ENCODE measurements around the gene EML4. TPM values are rescaled to one million over a fixed set of nuclear protein-coding genes. Genes with fewer than 3 reads are reported as not detected.

EML4 gene
- total RNA-seq, 1 experiment from 2014 or later: 74.8 TPM

DNA sequence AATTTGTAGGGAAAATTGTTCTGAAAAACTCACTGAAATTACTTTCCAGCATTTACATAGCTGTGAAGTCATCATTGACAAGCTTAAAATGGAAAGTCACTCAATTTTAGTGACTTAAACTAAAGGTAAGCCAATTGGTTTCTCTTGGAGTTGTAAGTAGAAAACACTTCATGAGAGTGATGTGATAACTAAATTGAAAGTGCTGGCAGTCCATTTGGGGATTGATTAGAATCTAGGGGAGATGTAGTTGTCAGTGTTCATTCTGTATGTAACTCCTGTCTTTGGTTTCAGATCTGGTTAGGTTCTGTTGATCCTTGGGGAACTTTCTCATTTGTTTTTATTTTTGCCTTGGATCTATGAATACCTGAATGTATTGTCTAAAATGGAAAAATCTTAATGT, 138.0 kb downstream of the EML4 start:
- no peaks in the 10 kb centered on the region for H3K4me1 ChIP-seq (ENCODE audit: low read length)
- H2AFZ ChIP-seq (ENCODE audit: low read length): no peak overlapping the region
- no peak overlapping the region for H3K4me2 ChIP-seq (ENCODE audit: low read depth, low read length, poor library complexity, severe bottlenecking)
- H3K4me3 ChIP-seq (ENCODE audit: low read length): no peak overlapping the region
- peaks cover 24% of the 10 kb centered on the region for H3K36me3 ChIP-seq (ENCODE audit: insufficient read depth, low read length)
- H3K27me3 ChIP-seq (ENCODE audit: low read length): no peaks in the 10 kb centered on the region
- no peaks in the 10 kb centered on the region for H3K79me2 ChIP-seq (ENCODE audit: low read length)
- no peak overlapping the region for H3K9ac ChIP-seq (ENCODE audit: low read length)
- no peaks in the 10 kb centered on the region for H3K9me3 ChIP-seq (ENCODE audit: low read length)
- no peak for DNase-seq
- no peak overlapping the region for H3K27ac ChIP-seq (ENCODE audit: low read length)
- H4K20me1 ChIP-seq (ENCODE audit: insufficient read depth, low read depth, low read length): no peaks in the 10 kb centered on the region
- no peaks in the 10 kb centered on the region for H3K9me2 ChIP-seq (replicated peaks; ENCODE audit: insufficient read depth, low read length)

DNA sequence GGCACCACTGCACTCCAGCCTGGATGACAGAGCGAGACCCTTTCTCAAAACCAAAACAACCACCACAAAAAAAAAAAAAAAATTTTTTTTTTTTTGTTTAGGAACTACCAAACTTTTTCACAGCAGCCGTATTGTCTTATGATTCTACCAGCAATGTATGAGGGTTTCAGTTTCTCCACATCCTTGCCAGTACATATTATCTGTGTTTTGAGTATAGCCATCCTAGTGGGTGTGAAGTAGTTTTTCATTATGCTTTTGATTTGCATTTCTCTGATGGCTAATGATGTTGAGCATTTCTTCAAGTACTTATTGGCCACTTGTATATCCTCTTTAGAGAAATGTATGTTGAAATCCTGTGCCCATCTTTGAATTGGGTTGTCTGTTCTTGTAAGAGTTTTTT, 140.2 kb downstream of the EML4 start:
- no peak for DNase-seq
- Histone ChIP-seq H3K4me3 (ENCODE audit: low read length) (no peak overlapping the region), H2AFZ (ENCODE audit: low read length) (no peak overlapping the region), H4K20me1 (ENCODE audit: insufficient read depth, low read depth, low read length) (no peaks in the 10 kb centered on the region), H3K27ac (ENCODE audit: low read length) (no peak overlapping the region), H3K9me3 (ENCODE audit: low read length) (no peaks in the 10 kb centered on the region), H3K79me2 (ENCODE audit: low read length) (no peaks in the 10 kb centered on the region), H3K36me3 (ENCODE audit: insufficient read depth, low read length) (peaks cover 15% of the 10 kb centered on the region), H3K9ac (ENCODE audit: low read length) (no peak overlapping the region), H3K27me3 (ENCODE audit: low read length) (no peaks in the 10 kb centered on the region), H3K4me2 (ENCODE audit: low read depth, low read length, poor library complexity, severe bottlenecking) (no peak overlapping the region), H3K9me2 (replicated peaks; ENCODE audit: insufficient read depth, low read length) (no peaks in the 10 kb centered on the region), H3K4me1 (ENCODE audit: low read length) (no peaks in the 10 kb centered on the region)

DNA sequence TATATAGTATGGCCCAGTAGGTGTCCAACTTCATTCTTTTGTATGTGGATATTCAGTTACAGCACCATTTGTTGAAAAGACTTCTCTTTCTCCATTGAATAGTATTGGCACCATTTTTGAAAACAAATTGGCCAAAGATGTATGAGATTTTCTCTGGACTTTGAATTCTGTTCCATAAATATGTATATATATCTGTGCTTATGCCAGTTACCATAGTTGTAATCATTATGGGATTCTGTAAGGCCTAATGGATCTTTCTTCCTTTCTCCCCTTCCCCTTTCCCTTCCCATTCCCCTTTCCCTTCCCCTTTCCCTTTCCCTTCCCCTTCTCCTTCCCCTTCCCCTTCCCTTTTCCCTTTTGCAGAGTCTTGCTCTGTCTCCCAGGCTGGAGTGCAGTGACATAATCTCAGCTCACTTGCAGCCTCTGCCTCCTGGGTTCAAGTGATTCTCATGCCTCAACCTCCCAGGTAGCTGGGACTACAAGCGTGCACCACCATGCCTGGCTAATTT, 140.9 kb downstream of the EML4 start:
- H3K4me2 ChIP-seq (ENCODE audit: low read depth, low read length, poor library complexity, severe bottlenecking): no peak overlapping the region
- H3K27ac ChIP-seq (ENCODE audit: low read length): no peak overlapping the region
- no peaks in the 10 kb centered on the region for H3K9me2 ChIP-seq (replicated peaks; ENCODE audit: insufficient read depth, low read length)
- no peaks in the 10 kb centered on the region for H3K79me2 ChIP-seq (ENCODE audit: low read length)
- DNase-seq: no peak
- H3K36me3 ChIP-seq (ENCODE audit: insufficient read depth, low read length): peaks cover 12% of the 10 kb centered on the region
- no peaks in the 10 kb centered on the region for H3K27me3 ChIP-seq (ENCODE audit: low read length)
- no peak overlapping the region for H3K9ac ChIP-seq (ENCODE audit: low read length)
- no peaks in the 10 kb centered on the region for H4K20me1 ChIP-seq (ENCODE audit: insufficient read depth, low read depth, low read length)
- no peaks in the 10 kb centered on the region for H3K4me1 ChIP-seq (ENCODE audit: low read length)
- no peaks in the 10 kb centered on the region for H3K9me3 ChIP-seq (ENCODE audit: low read length)
- no peak overlapping the region for H3K4me3 ChIP-seq (ENCODE audit: low read length)
- no peak overlapping the region for H2AFZ ChIP-seq (ENCODE audit: low read length)

DNA sequence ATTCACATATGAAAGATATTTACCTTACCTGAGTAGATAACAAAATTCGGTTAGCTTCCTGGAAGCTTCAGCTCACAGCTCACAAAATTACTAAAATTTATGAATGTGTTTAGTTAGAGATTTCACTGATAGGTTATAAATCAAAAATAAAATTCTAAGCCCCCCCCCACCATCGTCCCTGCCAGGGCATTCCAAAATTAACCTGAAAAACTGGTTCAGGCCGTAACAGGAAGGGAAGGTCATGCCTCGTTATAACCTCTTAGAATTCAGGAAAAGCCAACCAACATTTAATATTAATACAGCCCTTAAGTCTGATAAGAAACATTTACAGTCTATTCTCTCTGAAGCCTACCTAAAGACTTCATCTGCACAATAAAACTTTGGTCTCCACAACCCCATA, 143.0 kb downstream of the EML4 start:
- H3K27me3 ChIP-seq (ENCODE audit: low read length): no peaks in the 10 kb centered on the region
- H3K79me2 ChIP-seq (ENCODE audit: low read length): no peaks in the 10 kb centered on the region
- peaks cover 6% of the 10 kb centered on the region; the same call in 1 of the 2 replicates for H3K36me3 ChIP-seq (ENCODE audit: insufficient read depth, low read length)
- no peaks in the 10 kb centered on the region for H4K20me1 ChIP-seq (ENCODE audit: insufficient read depth, low read depth, low read length)
- no peak overlapping the region for H3K9ac ChIP-seq (ENCODE audit: low read length)
- DNase-seq: no peak
- H3K4me1 ChIP-seq (ENCODE audit: low read length): no peaks in the 10 kb centered on the region
- H3K4me3 ChIP-seq (ENCODE audit: low read length): no peak overlapping the region
- no peaks in the 10 kb centered on the region for H3K9me3 ChIP-seq (ENCODE audit: low read length)
- no peak overlapping the region for H3K27ac ChIP-seq (ENCODE audit: low read length)
- H2AFZ ChIP-seq (ENCODE audit: low read length): no peak overlapping the region
- no peak overlapping the region for H3K4me2 ChIP-seq (ENCODE audit: low read depth, low read length, poor library complexity, severe bottlenecking)
- no peaks in the 10 kb centered on the region for H3K9me2 ChIP-seq (replicated peaks; ENCODE audit: insufficient read depth, low read length)

DNA sequence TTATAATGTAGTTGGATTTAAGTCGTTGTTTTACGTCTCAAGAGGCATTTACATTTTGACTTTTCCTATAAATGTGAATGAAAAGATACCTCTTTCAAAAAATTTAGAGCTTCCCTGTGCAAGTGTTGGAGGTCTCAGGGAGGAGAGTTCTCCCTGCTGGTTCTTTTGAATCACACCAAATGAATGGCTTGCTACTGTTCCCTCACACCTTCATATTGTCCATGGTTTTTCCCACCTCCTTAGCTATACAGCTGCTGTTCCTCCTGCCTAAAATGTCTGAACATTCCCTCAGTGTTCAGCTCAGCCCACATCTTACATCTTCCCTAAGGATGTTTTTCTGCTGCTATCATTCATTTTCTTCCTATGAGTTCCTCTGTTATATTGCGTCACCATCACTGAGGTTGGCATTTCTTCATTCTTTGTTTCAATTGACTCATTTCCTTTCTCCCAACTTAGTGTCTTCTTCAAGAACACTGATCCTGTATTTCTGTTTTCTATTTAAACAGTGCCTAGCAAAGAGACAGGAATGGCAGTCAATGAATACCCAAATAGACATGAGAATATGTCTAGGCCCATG, 145.8 kb downstream of the EML4 start:
- H3K9me3 ChIP-seq (ENCODE audit: low read length): no peaks in the 10 kb centered on the region
- H3K9ac ChIP-seq (ENCODE audit: low read length): no peak overlapping the region
- H3K4me3 ChIP-seq (ENCODE audit: low read length): no peak overlapping the region
- no peaks in the 10 kb centered on the region for H3K9me2 ChIP-seq (replicated peaks; ENCODE audit: insufficient read depth, low read length)
- H3K36me3 ChIP-seq (ENCODE audit: insufficient read depth, low read length): peaks cover 16% of the 10 kb centered on the region; the same call in 1 of the 2 replicates
- no peaks in the 10 kb centered on the region for H3K79me2 ChIP-seq (ENCODE audit: low read length)
- no peaks in the 10 kb centered on the region for H4K20me1 ChIP-seq (ENCODE audit: insufficient read depth, low read depth, low read length)
- H2AFZ ChIP-seq (ENCODE audit: low read length): no peak overlapping the region
- H3K4me2 ChIP-seq (ENCODE audit: low read depth, low read length, poor library complexity, severe bottlenecking): no peak overlapping the region
- no peaks in the 10 kb centered on the region for H3K4me1 ChIP-seq (ENCODE audit: low read length)
- no peak overlapping the region for H3K27ac ChIP-seq (ENCODE audit: low read length)
- no peak for DNase-seq
- no peaks in the 10 kb centered on the region for H3K27me3 ChIP-seq (ENCODE audit: low read length)

DNA sequence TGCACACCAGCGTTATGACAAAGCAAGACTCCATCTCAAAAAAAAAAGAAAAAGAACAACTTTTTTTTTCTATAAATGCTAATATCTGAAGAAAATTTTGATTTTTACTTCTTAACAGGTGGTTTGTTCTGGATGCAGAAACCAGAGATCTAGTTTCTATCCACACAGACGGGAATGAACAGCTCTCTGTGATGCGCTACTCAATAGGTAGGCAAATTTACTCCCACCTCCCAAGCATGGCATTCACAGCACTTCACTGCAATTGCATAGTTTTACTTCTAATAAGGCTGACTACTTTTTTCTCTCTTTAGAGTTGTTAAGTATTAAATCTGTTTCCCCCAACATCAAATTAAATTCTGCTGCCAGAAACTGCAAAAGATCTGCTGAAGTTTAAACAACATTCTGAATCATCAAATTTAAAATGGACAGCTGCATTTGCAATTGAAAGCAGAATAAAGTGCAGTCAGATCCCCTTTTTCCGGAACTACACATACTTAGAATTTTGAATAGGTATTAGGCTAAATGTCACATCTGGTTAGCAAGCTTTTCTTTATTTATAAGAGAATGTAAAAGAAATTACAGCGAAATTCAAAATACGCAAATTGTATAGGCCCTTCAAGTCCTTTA, 146.8 kb downstream of the EML4 start:
- H3K27ac ChIP-seq (ENCODE audit: low read length): no peak overlapping the region

DNA sequence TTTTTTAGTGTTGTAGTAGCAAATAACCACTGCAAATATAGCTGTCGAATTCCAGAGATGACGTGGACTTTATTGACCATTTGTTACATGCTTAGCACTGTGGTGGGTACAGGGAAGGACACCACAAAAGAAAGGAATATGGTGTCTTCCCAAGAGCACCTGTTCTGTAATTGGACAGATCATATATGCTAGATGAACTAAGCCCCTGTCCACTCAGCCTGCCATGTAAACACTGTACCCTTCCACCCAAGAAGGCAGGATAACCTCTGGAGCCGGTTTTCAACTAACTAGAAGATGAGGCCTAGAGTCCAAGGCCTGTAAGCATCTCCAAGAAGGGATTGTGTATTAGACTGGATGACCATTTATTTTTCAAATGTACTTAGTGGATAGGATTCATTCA, 147.8 kb downstream of the EML4 start:
- H3K27ac ChIP-seq (ENCODE audit: low read length): no peak overlapping the region
- no peak for DNase-seq
- no peaks in the 10 kb centered on the region for H3K4me1 ChIP-seq (ENCODE audit: low read length)
- H3K79me2 ChIP-seq (ENCODE audit: low read length): no peaks in the 10 kb centered on the region
- H4K20me1 ChIP-seq (ENCODE audit: insufficient read depth, low read depth, low read length): no peaks in the 10 kb centered on the region
- H3K4me3 ChIP-seq (ENCODE audit: low read length): no peak overlapping the region
- H3K9me3 ChIP-seq (ENCODE audit: low read length): no peaks in the 10 kb centered on the region
- no peaks in the 10 kb centered on the region for H3K27me3 ChIP-seq (ENCODE audit: low read length)
- H2AFZ ChIP-seq (ENCODE audit: low read length): no peak overlapping the region
- H3K4me2 ChIP-seq (ENCODE audit: low read depth, low read length, poor library complexity, severe bottlenecking): no peak overlapping the region
- no peak overlapping the region for H3K9ac ChIP-seq (ENCODE audit: low read length)
- peaks cover 24% of the 10 kb centered on the region; the same call in 1 of the 2 replicates for H3K36me3 ChIP-seq (ENCODE audit: insufficient read depth, low read length)
- H3K9me2 ChIP-seq (replicated peaks; ENCODE audit: insufficient read depth, low read length): no peaks in the 10 kb centered on the region

More for the DNA sequence above, 146.8 kb downstream of the EML4 start:
- no peaks in the 10 kb centered on the region for H3K9me3 ChIP-seq (ENCODE audit: low read length)
- H4K20me1 ChIP-seq (ENCODE audit: insufficient read depth, low read depth, low read length): no peaks in the 10 kb centered on the region
- H2AFZ ChIP-seq (ENCODE audit: low read length): no peak overlapping the region
- no peak overlapping the region for H3K4me2 ChIP-seq (ENCODE audit: low read depth, low read length, poor library complexity, severe bottlenecking)
- H3K9me2 ChIP-seq (replicated peaks; ENCODE audit: insufficient read depth, low read length): no peaks in the 10 kb centered on the region
- DNase-seq: no peak
- H3K27me3 ChIP-seq (ENCODE audit: low read length): no peaks in the 10 kb centered on the region
- H3K79me2 ChIP-seq (ENCODE audit: low read length): no peaks in the 10 kb centered on the region
- H3K4me1 ChIP-seq (ENCODE audit: low read length): no peaks in the 10 kb centered on the region
- no peak overlapping the region for H3K4me3 ChIP-seq (ENCODE audit: low read length)
- no peak overlapping the region for H3K9ac ChIP-seq (ENCODE audit: low read length)
- H3K36me3 ChIP-seq (ENCODE audit: insufficient read depth, low read length): peaks cover 24% of the 10 kb centered on the region; the same call in 1 of the 2 replicates

DNA sequence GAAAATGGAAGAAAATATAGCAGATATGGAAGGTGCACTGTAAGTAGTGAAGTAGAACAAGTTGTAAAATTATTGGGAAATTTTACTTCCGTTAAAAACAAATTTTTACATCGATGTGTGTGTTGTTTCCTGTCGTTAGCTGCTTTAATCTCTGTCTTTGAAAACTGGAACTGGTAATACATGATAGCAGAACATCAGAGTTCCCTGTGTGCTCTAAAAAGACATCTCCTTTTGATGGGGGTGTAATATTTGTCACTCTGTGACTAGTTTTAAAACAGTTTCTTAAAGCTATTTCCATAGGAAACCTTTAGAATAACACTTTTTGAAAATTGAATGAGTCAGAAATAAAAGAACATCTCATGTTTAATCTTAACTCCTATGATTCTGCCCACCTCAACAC, 148.3 kb downstream of the EML4 start:
- Histone ChIP-seq H3K9me2 (replicated peaks; ENCODE audit: insufficient read depth, low read length) (no peaks in the 10 kb centered on the region), H3K4me2 (ENCODE audit: low read depth, low read length, poor library complexity, severe bottlenecking) (no peak overlapping the region), H3K9ac (ENCODE audit: low read length) (no peak overlapping the region), H3K36me3 (ENCODE audit: insufficient read depth, low read length) (peaks cover 24% of the 10 kb centered on the region; the same call in 1 of the 2 replicates), H4K20me1 (ENCODE audit: insufficient read depth, low read depth, low read length) (no peaks in the 10 kb centered on the region), H3K4me1 (ENCODE audit: low read length) (no peaks in the 10 kb centered on the region), H3K4me3 (ENCODE audit: low read length) (no peak overlapping the region), H2AFZ (ENCODE audit: low read length) (no peak overlapping the region), H3K79me2 (ENCODE audit: low read length) (no peaks in the 10 kb centered on the region), H3K9me3 (ENCODE audit: low read length) (no peaks in the 10 kb centered on the region), H3K27me3 (ENCODE audit: low read length) (no peaks in the 10 kb centered on the region), H3K27ac (ENCODE audit: low read length) (no peak overlapping the region)
- DNase-seq: no peak

All from Karpas-422 (cell line).